OCI-M2 (cell line): ENCODE results near the gene CACNA1H.
"Not testable (repeated sequence)": the region's sequence is repeated elsewhere in the genome, so short reads cannot be mapped to it uniquely, and the experiment has no call there.

Experiments used
- DNase-seq: peaks from one replicate; lab custom pipeline; 2025; ENCODE audit not compliant: unreplicated experiment; lab: John Stamatoyannopoulos, UW

Gene CACNA1H

DNA sequence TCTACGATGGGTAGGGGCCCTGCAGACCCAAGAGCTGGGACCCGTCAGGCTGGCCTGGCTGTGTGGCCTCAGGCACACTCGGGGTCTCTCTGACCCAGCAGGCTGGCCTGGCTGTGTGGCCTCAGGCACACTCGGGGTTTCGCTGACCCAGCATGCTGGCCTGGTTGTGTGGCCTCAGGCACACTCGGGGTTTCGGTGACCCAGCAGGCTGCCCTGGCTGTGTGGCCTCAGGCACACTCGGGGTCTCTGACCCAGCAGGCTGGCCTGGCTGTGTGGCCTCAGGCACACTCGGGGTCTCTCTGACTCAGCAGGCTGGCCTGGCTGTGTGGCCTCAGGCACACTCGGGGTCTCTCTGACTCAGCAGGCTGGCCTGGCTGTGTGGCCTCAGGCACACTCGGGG, 37.9 kb downstream of the CACNA1H start:
- not testable (repeated sequence) for DNase-seq

DNA sequence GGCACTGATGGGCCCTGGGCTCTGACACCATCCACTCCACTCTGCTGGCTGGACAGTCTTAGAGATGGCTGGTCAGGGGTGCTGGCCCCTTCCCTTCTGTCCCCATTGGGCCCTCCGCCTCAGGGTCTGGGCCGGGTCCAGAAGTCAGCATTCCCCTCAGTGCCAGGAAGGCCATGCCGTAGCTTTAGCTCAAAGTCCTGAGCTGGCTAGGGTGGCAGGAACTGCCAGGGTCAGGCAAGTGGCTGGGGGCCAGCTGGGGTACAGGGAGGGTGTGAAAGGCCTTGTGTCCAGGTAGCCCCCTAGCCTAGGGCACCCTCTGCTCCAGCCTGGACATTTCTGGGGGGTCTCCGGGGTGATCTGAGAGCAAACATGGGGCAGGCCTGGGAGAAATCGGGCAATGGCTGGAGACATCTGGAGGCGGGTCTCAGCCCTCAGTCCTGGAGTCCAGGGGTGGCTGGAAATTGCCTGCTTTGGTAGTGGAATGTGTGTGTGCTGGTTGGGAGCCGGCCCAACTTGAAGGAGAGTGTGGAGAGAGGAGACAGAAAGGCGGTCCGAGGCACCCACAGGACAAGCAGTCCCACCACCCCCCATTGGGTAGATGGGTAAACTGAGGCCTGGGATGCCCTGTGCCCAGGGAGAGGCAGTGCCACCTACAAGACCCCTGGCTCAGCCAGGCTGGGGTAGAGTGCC, 39.6 kb downstream of the CACNA1H start:
- no peak for DNase-seq

DNA sequence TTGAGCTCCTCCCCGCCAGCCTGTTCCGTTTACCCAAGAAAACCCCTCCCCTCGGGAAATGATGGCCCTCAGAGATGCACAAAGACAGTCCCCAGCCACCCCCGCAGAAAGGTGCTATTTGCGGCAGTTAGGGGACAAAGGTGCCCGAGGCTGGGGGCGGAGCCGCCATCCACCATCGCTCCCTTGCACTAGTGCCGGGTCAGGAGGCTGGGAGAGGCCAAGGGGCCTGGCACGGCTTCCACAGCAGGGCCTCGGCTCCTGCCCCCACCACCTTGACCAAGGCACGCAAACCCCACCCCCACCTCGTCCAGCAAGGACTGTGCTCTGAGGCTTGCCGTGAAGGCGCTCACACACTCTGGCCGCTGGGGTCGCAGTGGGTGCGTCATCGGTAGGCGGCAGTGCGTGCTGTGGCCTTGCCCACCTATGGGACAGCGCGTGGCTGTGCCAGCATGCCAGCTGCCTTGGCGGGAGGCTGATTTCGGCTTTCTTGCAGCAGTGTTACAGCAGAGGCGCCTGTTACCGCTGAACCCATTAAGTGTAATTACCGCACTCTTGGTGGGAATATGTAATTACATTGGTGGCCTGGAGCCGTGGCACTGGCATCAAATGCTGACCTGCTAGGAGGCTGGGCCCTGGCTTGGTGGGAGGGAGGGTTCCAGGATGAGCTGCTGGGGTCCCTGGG, 40.4 kb downstream of the CACNA1H start:
- no peak for DNase-seq

DNA sequence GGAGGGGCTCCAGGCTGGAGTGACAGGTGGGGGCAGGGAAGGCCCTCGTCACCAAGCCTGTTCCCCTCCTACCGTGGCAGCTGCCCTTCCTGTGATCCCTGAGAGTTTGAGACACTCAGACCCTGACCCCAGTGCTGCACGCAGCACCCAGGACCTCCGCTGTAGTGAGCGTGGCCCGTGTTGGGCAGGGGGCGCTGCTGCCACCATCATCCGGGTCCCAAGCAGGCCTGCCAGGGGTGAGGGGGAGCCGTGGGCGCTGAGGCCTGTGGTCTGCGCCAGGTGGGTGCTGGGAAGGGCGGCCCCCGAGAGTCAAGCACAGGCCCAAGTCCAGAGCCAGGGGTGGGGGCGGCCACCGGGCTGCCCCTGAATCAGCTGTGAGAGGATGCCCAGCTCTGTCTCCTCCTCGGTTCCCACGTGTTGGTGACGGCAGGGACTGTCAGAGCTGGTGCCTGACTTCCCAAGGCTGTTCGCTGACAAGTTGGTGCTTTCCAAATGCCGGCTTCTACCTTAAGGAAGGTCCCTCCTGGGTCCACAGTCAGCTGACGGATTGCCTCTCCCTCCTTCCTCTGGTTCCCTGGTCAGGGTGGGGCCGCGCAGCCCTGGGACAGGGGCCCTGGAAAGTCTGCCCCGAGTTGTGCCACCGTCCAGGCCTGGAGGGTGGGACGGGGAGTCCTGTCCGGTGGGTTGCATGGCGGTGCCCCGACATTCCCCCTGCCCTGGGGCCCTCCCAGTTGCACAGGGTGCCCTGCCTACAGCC, 41.1 kb downstream of the CACNA1H start:
- no peak for DNase-seq

DNA sequence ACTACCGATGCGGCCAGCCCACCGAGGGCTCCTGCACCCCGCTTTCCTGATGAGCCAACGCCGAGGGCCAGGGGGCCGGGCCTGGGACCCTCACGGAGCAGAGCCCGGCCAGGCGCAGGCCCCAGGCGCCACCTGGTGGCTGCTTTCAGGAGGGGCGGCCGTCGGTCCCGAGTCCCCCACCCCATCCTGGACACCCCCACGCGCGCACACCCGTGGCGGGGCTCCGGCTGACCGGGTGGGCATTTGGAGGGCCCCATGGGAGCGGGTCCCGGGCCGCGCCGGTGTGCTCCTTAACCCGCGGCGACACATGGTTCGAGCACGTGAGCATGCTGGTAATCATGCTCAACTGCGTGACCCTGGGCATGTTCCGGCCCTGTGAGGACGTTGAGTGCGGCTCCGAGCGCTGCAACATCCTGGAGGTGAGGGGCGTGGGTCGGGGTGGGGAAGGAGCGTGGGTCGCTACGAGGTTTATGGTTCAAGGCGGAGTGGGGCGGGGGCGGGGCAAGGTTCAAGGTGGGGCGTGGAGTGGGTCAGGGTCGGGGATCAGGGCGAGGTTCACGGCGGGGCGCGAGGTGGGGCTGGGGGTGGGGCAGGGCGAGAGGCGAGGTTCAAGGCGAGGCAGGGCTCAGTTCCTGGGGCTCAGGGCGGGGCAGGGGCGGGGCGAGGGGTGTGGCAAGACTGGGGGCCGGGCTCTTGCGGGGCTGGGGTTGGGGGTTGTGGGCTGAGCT, 41.9 kb downstream of the CACNA1H start:
- no peak for DNase-seq

DNA sequence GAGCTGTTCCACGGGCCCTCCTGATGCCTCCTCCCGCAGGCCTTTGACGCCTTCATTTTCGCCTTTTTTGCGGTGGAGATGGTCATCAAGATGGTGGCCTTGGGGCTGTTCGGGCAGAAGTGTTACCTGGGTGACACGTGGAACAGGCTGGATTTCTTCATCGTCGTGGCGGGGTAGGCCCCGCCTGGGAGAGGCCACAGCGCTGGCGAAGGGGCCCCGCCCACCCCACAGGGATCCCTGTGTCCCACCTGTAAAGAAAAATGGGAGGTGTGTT, 42.4 kb downstream of the CACNA1H start:
- DNase-seq, result no peak

DNA sequence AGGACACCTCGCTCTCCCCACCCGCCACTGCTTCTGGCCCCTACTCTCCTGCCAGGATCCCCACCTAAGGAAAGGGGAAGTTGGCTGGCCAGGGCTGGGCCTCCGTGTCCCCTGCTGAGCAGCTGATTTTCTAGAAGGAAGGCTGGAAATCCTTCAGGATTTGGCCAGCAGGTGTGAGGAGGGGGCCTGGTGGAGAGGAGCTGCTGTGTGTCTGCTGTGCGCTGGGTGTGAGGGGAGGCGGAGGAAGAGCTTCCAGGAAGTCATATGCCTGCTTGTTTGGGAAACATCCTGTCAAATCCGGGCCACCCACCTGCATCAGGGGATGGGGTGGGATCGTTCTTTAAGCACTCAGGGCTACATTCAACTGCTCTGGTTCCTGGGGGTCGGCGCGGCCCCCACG, 43.6 kb downstream of the CACNA1H start:
- DNase-seq, result no peak

DNA sequence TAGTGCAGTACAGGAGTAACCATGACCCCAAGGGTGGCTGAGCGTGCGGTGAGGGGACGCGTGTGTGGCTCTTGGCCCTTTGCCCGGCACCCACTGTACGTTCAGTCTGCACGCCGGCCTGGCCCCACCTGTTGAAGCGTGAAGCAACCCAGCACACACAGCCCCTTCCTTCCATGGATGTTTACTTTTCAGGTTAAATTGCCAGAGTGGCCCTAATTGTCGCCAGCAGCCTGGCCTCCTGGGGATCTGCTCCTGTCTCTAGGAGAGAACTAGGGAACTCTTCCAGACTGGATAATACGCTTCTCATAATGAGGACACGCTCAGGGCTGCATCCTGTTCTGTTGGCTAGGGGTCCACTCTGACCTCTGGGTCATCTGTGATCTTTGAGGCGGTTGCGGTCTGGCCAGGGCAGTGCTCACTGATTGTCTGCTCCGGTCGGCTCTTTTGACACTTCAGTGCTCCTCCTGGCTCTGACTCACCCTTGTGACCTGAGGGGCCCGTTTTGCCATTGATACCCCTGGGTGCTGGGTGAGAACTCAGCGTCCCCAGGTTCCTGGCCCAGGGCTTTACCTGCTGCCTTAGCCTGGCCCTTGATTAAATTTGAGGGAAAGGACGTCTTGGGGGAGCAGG, 44.4 kb downstream of the CACNA1H start:
- no peak for DNase-seq

DNA sequence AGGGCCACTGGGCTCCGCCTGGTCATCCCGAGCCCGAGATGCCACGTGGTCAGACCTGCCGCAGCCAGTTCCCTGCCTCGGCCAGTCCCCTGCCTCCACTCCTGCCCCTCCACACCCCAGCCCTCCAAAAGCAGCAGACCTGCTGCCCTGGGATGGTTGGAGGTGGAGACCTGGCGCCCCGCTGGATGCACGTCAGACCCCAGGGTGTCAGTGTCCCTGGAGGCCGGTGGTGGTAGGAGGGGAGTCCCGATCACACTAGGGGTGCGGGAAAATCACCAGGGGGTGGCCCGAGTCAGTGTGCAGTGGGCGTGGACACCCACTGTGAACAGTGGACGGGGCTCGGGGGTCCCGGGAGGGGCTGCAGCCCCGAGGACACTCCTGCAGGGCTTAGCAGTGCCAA, 45.3 kb downstream of the CACNA1H start:
- DNase-seq, result no peak

DNA sequence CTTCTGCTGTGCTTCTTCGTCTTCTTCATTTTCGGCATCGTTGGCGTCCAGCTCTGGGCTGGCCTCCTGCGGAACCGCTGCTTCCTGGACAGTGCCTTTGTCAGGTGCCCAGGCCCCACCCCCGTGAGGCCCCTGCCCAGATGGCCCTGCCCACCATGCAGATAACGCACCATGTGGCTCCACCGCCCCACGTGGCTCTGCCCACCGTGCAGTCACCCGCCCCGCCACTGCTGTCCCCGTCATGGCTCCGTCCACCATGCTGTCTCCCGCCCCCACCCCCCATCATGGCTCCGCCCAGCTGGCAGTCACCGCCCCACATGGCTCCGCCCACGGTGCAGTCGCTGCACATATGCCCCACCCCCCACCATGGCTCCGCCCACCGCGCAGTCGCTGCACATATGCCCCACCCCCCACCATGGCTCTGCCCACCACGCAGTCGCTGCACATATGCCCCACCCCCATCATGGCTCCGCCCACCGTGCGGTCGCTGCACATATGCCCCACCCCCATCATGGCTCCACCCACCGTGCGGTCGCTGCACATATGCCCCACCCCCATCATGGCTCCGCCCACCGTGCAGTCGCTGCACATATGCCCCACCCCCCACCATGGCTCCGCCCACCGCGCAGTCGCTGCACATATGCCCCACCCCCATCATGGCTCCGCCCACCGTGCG, 45.9 kb downstream of the CACNA1H start:
- DNase-seq, result not testable (repeated sequence)

DNA sequence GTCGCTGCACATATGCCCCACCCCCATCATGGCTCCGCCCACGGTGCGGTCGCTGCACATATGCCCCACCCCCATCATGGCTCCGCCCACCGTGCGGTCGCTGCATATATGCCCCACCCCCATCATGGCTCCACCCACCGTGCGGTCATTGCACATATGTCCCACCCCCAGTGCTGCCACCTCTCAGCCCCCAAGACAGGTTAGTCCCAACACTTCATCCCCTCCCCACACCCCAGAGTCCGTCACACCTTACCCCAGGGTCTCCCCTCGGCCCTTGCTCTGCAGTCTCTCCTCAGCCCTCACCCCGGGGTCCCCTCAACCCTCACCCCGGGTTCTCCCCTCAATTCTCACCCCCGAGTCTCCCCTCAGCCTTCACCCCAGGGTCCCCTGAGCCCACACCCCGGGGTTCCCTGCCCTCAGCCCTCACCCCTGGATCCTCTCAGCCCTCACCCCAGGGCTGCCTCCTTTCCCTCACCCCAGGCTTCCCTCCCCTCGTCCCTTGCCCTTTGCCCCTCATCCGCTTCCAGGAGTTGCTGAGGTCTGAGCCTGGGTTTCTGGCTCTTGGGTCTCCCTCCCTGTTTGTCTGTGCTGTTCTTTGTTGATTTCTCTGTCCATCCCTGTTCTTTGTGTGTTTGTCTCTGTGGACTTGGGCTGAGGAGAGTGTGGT, 46.6 kb downstream of the CACNA1H start:
- DNase-seq, result no peak

DNA sequence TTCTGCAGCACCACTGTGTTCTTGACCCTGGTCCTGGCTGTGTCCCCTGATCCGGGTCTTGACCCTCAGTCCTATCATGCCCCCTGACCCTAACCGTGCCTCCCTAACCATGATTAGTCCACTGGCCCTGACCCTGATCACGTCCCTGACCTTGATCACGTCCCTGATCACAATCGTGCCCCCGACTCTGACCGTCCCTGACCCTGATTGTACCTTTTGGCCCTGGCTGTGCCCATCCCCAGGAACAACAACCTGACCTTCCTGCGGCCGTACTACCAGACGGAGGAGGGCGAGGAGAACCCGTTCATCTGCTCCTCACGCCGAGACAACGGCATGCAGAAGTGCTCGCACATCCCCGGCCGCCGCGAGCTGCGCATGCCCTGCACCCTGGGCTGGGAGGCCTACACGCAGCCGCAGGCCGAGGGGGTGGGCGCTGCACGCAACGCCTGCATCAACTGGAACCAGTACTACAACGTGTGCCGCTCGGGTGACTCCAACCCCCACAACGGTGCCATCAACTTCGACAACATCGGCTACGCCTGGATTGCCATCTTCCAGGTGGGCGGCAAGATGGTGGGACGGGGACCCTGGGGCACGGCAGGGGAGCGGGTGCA, 47.2 kb downstream of the CACNA1H start:
- DNase-seq, result no peak

DNA sequence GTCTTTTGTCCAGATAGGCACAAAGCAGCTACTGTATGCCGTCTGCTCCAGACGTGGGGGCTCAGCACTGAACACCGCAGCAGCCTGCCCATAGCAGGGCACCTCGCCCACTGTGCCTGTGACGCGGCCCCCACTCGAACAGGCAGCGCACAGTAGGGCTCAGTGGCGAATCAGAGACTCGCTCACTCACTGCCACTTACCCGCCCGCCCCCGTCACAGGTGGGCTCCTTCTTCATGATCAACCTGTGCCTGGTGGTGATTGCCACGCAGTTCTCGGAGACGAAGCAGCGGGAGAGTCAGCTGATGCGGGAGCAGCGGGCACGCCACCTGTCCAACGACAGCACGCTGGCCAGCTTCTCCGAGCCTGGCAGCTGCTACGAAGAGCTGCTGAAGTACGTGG, 48.5 kb downstream of the CACNA1H start:
- DNase-seq, result no peak

DNA sequence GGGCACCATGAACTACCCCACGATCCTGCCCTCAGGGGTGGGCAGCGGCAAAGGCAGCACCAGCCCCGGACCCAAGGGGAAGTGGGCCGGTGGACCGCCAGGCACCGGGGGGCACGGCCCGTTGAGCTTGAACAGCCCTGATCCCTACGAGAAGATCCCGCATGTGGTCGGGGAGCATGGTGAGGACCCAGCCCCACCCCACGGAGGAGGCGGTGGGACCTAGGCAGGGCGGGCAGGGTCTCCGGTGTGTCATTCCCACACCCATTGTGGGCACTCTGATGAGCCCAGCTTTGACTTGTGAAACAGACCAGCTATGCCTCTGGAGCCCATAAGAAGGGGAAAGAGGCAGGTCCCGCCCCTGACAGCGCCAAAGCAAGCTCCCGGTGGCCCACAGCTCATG, 49.4 kb downstream of the CACNA1H start:
- DNase-seq, result no peak

DNA sequence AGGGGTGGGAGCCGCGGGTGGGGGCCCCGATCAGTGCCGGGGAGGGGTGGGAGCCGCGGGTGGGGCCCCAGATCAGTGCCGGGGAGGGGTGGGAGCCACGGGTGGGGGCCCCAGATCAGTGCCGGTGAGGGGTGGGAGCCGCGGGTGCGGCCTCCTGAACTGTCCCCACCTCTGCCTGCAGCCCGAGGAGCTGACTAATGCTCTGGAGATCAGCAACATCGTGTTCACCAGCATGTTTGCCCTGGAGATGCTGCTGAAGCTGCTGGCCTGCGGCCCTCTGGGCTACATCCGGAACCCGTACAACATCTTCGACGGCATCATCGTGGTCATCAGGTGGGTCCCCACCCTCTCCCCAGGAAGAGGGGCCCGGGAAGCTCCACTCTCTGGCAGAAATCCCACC, 52.0 kb downstream of the CACNA1H start:
- DNase-seq, result no peak

DNA sequence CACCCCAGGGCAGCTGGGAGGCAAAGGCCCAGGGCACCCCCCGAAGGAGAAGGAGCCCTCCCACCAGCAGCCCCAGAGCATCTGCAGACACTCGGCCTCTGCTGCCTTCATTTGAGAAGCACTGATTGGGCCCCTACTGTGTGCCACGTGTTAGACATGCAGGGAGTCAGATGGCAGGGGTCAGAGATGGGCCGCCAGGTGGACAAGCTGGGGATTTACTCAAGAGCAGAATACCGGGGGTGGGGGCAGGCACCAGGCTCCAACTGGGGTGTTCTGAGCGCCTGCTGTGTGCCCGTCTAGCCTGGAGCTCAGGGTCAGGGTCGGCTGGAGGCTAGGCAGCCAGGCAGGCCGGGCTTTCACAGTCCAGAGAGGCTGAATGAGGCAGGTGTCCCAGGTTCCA, 53.4 kb downstream of the CACNA1H start:
- no peak for DNase-seq

DNA sequence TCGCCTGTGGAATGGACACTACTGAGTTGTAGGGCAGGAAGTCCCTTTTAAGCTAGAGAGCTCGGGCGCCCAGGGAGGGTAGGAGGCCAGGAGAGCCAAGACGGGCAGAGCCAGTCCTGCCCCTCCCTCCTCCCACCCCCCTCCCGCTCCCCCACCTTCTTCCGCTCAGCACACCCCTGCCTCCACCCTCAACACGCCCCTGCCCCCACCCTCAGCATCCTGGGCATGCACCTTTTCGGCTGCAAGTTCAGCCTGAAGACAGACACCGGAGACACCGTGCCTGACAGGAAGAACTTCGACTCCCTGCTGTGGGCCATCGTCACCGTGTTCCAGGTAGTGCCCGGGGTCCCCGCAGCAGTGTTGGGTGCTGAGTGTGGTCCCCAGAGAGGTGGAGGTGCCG, 53.9 kb downstream of the CACNA1H start:
- DNase-seq, result no peak

DNA sequence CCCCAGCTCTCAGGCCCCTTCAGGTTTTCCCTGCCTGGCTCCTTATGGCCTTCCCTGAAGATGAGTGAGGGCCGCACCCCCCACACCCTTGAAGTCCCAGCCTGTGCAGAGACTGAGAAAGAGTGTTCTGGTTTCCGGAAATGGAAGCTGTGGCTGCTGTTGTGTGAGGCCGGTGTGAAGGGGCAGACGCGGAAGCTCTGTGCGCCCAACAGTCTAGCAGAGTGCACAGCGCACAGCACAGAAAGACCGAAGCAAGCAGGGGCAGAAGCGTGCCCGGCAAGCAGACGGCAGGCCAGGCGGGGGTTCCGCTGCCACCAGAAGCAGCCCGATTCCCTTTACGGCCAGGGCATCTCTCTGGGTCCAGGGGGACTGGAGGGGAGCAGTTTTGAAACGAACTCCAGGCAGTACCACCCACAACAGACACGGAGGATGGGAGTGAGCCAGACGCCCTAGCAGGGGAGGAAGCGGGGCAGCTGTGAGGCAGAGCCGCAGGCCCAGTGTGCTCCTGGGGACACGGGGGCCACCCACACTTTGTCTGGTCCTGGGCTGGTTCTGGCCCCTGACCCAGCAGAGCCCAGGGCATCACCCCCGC, 55.4 kb downstream of the CACNA1H start:
- no peak for DNase-seq

DNA sequence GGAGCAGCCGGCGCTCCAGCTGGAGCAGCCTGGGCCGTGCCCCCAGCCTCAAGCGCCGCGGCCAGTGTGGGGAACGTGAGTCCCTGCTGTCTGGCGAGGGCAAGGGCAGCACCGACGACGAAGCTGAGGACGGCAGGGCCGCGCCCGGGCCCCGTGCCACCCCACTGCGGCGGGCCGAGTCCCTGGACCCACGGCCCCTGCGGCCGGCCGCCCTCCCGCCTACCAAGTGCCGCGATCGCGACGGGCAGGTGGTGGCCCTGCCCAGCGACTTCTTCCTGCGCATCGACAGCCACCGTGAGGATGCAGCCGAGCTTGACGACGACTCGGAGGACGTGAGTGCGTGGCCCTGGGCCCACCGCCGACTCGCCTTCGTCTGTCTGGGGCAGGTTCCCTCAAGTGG, 56.2 kb downstream of the CACNA1H start:
- no peak for DNase-seq
